T-helper 17 cell (primary cell): Measurements from ENCODE around the gene PRXL2B. TPM values are rescaled to one million over a fixed set of nuclear protein-coding genes. Genes with fewer than 3 reads are reported as not detected.

ENCODE experiments used
- ATAC-seq: fragments of 150-1000 bp; cut with Tn5 transposase; 2 replicates; pipeline ENCODE4 v1.10.0; 2021; ENCODE audit warnings: mild to moderate bottlenecking, moderate library complexity
- DNase-seq, 3 donors: peaks; one replicate each; pipeline versions ENCODE4 v3.0.0 to v3.0.0-alpha.2; 2020 to 2021
- H3K9me3 ChIP-seq: one replicate; pipeline ENCODE4 v1.7.0; 2013; ENCODE audit warnings: low read length, mild to moderate bottlenecking; ENCODE audit not compliant: control insufficient read depth, poor library complexity, severe bottlenecking
- H3K27ac Mint-ChIP-seq: one replicate; pipeline ENCODE4 v1.8.0; 2022; ENCODE audit warnings: mild to moderate bottlenecking, moderate library complexity, mixed read lengths
- H3K27me3 Mint-ChIP-seq: one replicate; pipeline ENCODE4 v1.8.0; 2022; ENCODE audit warnings: mixed read lengths
- H3K36me3 Mint-ChIP-seq: one replicate; pipeline ENCODE4 v1.8.0; 2022; ENCODE audit warnings: low read depth, mixed read lengths
- H3K4me1 Mint-ChIP-seq: one replicate; pipeline ENCODE4 v1.8.0; 2022; ENCODE audit warnings: mild to moderate bottlenecking, mixed read lengths
- H3K4me3 Mint-ChIP-seq: one replicate; pipeline ENCODE4 v1.8.0; 2022; ENCODE audit warnings: mild to moderate bottlenecking, moderate library complexity, mixed read lengths
- total RNA-seq, 4 donors: library from RNA in 2 of 4; stranded (reverse) in 2 of 4; gene quantifications; one replicate each; pipeline ENCODE4 v1.2.3 and lab custom pipeline; 2022 to 2026

The PRXL2B gene
- total RNA-seq, 2 donors from 2014 or later = 17.6 to 18.5 TPM

DNA sequence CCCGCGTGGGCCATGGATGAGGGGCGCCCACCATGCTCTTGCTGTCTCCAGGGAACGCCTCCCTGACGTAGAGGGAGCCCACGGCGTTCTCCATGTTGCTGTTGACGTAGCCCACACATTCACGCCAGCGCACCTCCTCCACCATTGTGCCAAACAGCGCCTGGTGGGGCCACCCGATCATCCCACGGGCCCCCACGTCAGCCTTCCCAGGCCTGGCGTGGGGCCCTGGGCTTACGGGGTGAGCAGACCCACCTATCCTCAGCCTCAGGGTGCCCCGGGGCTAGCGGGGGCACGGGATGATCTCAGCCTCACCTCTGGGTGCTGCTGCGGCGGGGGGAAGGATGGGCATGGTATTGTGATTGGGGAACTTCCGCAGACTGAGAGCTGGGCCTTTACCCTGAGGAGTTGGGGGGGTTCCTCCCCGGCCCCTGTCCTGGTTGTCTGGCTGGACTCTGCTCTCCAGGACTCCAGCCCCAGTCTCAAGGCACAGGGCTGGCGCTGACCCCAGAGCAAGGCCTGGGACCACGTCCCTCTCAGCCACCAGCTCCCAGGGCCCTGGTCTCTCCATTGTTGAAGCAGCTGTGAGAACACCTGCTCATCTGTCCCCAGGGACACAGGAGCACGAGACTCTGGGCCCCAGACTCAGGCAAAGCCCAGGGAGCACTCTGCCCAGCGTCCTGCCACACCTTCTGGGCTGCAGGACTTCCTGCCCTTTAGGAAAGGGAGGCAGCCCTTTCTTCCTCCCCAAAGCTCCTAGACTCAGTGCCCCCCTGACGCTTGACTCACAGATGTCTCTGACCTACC is 10.2 kb downstream of the PRXL2B start:
- H3K4me3 Mint-ChIP-seq = no peak overlapping the region
- peaks cover 5% of the 10 kb centered on the region for H3K4me1 Mint-ChIP-seq
- no peaks in the 10 kb centered on the region for H3K36me3 Mint-ChIP-seq
- DNase-seq = no peak
- no peak overlapping the region for H3K27ac Mint-ChIP-seq
- no peak for ATAC-seq
- H3K9me3 ChIP-seq = no peaks in the 10 kb centered on the region
- peaks cover 6% of the 10 kb centered on the region for H3K27me3 Mint-ChIP-seq

DNA sequence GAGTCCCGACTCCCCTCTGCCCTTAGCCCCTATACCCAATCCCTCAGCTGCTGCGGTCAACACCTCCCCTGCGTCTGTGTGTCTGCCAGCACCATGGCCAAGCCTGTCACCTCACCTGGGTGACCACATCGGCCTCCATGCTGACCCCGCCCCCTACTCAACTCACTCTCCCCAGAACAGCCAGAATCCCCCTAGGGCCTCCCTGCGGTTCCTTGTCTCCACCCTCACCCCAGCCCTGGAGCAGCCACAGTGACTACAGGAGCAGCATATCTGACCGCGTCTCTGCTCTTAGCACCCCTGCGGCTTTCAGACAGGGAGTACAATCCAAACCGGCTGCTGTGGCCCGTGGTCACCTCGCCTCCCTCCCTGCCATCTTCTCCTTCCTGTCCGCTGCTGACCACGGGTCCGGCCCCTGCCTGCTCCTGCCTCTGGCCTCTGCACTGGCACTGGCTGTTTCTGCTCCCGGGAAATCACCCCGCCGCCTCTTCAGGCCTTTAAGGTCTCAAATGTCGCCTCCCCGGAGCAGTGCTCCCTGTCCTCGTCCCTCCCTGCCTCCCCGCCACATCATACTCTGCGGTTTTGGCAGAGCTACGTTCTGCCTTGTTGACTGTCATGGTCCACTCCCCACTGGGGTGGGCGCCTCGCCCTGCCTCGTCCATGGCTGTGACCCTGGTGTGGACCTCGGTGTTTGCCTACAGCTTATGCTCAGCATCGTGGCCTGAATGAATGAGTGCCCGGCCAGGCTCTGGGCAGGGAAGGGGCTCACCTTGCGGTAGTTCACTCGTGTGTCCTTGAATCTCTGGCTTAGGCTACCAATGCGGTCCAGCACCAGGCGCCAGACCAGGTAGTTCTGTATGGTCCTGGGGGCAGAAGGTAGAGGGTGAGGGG is 11.1 kb downstream of the PRXL2B start:
- H3K4me1 Mint-ChIP-seq = peaks cover 4% of the 10 kb centered on the region
- H3K27me3 Mint-ChIP-seq = peaks cover 16% of the 10 kb centered on the region
- no peak for ATAC-seq
- H3K9me3 ChIP-seq = no peaks in the 10 kb centered on the region
- DNase-seq = no peak
- no peak overlapping the region for H3K4me3 Mint-ChIP-seq
- H3K36me3 Mint-ChIP-seq = no peaks in the 10 kb centered on the region
- H3K27ac Mint-ChIP-seq = no peak overlapping the region

DNA sequence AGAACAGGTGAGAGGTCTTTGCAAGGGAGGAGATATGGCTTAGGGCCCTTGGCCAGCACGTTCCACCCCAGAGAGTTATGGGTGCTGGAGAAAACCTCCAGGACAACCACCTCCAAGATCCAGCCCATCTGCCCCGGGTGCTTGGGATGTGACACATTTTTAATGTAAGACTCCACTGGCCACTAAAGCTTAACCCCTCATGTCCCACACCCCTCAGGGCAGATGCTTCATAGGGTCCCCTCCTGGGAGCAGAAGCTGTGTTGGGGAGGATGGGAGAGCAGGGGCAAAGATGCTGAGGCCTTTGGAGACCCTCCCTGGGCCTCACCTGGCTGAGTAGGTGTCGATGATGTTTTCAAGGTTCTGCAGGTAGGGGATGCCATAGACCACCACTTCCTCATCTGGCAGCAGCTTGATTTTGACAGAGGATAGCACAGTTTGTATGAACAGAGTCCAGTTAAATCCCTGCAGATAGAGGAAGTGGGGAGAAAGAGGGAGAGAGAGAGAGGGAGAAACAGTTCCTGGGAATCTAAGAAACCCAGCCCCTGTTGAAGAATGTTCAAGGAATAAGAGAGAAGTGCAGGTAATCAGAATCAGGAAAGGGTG is 11.9 kb downstream of the PRXL2B start:
- Mint-ChIP-seq H3K36me3 (no peaks in the 10 kb centered on the region), H3K27ac (no peak overlapping the region), H3K4me1 (peaks cover 3% of the 10 kb centered on the region), H3K27me3 (peaks cover 19% of the 10 kb centered on the region), H3K4me3 (no peak overlapping the region)
- ATAC-seq = no peak
- DNase-seq = no peak
- no peaks in the 10 kb centered on the region for H3K9me3 ChIP-seq

DNA sequence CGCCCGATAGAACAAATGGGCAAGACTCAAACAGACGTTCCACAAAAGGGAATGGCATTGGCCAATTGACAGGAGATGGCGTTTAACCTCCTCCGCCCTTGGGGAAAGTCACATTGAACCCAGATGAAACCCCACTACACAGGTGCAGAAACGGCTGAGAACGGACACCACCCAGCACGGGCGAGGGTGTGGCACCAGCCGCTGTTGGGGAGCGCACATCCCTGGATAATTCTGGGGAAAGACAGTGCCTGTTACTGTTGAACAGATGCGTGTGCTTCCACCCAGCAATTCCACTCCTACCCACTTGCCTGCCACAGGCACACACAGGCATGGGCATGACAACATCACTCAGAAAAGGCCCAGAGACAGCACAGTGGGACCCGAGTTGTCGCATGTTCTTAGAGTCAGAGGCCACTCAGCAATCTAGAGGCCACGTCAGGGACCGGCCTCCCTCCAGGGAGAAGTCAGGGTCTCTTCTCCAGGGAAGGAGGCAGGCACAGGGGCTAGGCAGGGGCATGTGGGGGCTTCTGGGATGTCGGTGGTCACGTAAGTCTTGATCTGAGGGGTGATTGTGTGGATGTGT is 15.2 kb downstream of the PRXL2B start:
- H3K9me3 ChIP-seq = no peaks in the 10 kb centered on the region
- DNase-seq = no peak
- Mint-ChIP-seq H3K27me3 (peaks cover 19% of the 10 kb centered on the region), H3K4me1 (peaks cover 3% of the 10 kb centered on the region), H3K36me3 (no peaks in the 10 kb centered on the region), H3K4me3 (no peak overlapping the region), H3K27ac (no peak overlapping the region)
- ATAC-seq = no peak

DNA sequence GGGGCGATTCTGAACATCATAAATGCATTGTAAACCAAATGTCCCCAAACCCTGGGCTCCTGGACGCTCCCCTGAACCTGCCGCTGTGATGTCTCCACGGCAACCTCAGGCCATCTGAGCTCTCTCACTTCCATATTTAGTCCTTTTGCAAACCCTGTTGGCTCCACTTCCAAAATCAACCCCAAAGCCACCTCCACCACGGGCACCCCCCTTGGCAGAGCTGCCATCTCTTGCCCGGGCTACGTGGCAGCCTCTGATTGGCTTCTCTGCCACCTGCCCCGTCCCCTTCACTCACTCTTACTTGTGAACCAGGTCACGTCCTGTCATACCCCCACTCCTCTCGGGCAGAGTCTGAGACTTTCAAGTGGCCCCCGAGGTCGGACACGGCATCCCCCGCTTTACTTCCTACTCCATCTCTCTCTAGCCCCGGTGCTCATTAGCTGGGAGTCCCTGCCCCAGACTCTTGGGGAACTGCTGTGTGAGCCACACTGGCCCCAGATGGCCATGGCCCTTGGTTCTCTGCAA is 15.8 kb downstream of the PRXL2B start:
- no peak for DNase-seq
- Mint-ChIP-seq H3K27ac (no peak overlapping the region), H3K4me1 (peaks cover 3% of the 10 kb centered on the region), H3K4me3 (no peak overlapping the region), H3K36me3 (no peaks in the 10 kb centered on the region), H3K27me3 (peaks cover 19% of the 10 kb centered on the region)
- ATAC-seq = no peak
- no peaks in the 10 kb centered on the region for H3K9me3 ChIP-seq

DNA sequence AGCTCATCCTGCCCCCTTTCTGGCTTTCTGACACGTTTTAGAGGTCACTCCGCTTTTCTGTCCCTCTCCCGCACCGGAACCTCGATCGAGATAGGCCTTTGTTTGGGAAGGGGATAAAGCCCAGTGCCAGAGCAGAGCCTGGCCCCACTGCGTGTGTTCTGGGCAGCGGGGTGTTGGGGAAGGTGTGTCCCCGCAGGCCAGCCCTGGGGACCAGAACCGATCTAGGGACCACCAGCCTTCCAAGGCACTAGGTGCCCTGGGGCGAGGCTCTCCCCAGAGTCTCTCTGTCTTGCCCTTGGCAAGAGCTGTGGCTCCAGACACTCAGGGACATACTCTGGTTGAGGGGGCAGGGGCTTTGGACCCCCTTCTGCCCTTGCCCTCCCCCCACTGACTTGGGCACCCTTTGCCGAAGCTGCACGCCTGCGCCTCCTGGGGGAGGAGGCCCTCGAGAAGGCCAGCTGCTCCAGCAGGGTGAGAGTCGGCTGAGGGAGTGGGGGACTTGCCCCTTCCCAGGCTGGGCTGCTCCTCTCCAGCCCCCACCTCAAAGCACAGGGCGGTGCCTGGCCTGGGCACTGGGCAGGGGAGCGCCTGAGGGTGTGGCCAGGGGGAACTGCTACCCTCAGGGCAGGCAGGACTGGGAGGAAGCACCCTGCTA is 16.4 kb downstream of the PRXL2B start:
- no peak overlapping the region for H3K4me3 Mint-ChIP-seq
- no peaks in the 10 kb centered on the region for H3K9me3 ChIP-seq
- no peak for ATAC-seq
- no peak for DNase-seq
- H3K27ac Mint-ChIP-seq = no peak overlapping the region
- no peaks in the 10 kb centered on the region for H3K36me3 Mint-ChIP-seq
- H3K27me3 Mint-ChIP-seq = peaks cover 19% of the 10 kb centered on the region
- H3K4me1 Mint-ChIP-seq = peaks cover 3% of the 10 kb centered on the region

DNA sequence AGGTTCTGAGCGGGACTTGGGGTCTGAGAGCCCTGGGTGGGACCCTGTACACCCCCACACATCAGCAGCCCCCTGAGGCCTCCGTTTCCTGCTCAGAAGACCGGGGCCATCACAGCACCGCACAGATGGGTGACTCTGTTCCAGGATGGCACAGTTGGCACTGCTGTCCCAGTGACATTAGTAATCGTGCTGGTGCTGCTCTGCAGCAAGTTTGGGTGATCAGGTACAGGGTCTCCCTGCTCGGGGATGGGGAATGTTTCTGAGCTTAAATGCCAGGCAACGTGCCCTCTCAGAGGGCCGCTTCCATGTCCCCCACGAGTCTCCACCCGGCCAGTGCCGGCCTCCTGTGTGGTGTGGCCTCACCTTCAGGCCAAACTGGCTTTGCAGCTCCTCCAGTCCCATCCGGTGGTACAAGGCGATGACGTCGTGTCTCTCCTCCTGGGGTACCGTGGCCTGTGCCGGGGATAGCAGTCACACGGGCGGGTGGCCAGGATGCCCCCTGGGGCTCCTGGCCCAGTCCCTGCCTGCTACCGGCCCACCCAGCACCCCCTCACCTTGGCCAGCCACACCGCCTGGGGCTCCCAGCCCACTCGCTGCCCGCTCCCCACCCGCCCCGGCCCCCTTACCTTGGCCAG is 17.1 kb downstream of the PRXL2B start:
- DNase-seq (no peak), ATAC-seq (no peak)
- H3K9me3 ChIP-seq = no peaks in the 10 kb centered on the region
- Mint-ChIP-seq H3K4me3 (no peak overlapping the region), H3K27me3 (peaks cover 19% of the 10 kb centered on the region), H3K27ac (no peak overlapping the region), H3K4me1 (peaks cover 3% of the 10 kb centered on the region), H3K36me3 (no peaks in the 10 kb centered on the region)

DNA sequence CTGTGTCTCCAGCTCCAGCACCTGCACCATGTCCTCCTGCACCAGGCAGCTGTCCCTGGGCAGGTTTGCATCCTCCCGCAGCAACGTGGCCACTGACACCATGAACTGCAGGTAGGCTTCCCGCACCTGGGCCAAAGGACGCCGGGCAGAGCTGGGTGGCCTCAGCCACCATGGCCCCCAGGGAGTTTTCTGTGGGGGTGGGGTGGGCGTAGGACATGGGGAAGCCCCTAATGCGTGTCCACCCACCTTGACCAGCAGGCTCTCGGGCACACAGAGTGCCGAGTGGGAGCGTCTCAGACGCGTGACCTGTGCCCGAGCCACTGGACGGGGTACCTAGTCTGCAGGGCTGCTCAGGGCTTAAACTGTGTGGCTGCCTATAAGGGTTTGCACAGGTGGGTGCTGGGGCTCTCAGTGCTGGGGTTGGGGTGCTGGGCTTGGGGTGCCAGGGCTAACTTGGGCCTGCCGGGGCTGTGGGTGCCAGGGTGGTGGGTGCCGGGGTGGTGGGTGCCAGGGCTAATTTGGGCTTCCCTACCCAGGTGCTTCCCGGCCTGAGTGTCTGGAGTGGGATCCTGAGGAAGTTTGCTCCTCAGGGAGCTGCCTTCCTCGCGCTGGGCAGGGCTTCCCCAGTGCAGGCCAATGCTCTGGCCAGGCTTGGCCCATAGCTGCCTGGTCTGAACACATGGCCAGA is 17.7 kb downstream of the PRXL2B start:
- no peak overlapping the region for H3K4me3 Mint-ChIP-seq
- no peak overlapping the region for H3K27ac Mint-ChIP-seq
- peaks cover 19% of the 10 kb centered on the region for H3K27me3 Mint-ChIP-seq
- DNase-seq = no peak
- no peaks in the 10 kb centered on the region for H3K9me3 ChIP-seq
- no peak for ATAC-seq
- H3K4me1 Mint-ChIP-seq = peaks cover 3% of the 10 kb centered on the region
- no peaks in the 10 kb centered on the region for H3K36me3 Mint-ChIP-seq

DNA sequence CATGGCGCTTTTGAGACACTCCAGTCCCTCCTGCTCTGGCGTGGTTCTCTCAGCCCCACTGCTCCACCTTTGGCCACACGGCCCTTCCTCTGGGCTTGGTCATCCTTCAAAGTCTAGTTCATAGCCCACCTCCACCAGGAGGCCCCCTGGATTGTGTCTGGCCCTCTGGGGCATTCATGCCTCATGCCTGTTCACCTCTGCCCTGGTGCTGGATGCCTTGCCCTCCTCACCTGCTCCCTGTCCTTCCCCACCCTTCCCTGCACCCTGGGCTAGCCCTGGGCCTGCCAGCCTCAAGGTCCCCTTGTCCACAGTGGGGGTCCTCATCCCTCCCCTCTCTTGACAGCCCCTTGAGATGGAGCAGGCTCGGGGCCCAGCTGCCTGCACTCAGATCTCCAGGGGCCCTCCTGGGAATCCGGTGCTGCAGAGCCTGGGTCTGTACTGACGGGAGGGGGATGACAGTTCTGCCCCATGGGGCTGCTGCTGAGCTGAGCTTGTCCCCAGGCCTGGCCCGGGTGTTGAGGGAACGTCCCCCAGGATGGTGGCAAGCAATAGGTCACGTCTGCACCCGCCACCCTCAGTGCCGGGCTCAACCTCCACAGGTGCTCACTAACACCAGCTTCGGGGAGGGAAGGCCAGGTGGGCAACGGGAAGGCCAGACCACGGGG is 18.4 kb downstream of the PRXL2B start:
- H3K9me3 ChIP-seq = no peaks in the 10 kb centered on the region
- H3K27ac Mint-ChIP-seq = no peak overlapping the region
- H3K27me3 Mint-ChIP-seq = peaks cover 19% of the 10 kb centered on the region
- no peak overlapping the region for H3K4me3 Mint-ChIP-seq
- ATAC-seq = no peak
- no peaks in the 10 kb centered on the region for H3K36me3 Mint-ChIP-seq
- no peak for DNase-seq
- peaks cover 3% of the 10 kb centered on the region for H3K4me1 Mint-ChIP-seq

DNA sequence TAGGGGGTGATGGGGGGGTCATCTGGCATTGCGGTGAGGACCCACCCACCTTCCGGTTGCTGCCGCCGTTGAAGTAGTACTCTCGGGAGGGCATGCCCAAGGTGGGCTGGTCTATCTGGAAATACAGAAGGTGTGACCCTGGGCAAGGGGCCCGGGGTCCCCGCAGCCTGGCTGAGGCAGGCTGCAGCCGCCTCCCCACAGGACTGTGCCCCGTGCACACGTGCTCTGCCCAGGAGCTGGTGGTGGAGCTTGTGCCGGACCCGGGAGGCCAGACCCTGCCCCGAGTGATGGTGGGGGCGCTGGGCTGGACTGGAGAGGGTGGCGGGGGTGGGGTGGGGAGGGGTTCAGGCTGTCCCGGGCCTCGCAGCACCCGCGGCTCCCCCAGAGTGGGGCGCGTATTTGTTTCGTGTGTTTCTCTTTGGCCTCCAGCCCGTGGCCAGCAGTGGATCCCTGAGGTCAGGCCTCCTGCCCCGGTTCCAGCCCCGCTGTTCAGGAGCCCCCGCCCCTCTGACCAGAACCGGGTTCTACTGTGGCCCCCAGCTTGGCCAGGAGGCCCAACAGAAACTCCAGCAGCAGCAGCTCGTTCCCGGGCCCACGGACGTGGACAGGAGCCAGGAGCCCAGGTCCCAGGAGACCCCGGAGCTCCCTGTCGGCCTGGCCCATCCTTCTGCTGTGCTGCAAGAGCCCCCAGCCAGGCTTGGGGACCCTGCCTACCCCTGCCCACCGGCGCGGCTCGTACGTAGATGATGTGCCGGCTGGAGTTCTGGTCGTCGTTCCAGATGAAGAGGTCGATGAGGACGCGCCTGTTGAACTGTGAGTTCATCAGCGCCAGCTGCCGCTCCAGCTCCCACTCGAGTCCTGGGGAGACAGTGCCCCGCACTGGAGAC is 19.2 kb downstream of the PRXL2B start:
- H3K27me3 Mint-ChIP-seq = peaks cover 19% of the 10 kb centered on the region
- H3K36me3 Mint-ChIP-seq = no peaks in the 10 kb centered on the region
- DNase-seq (no peak), ATAC-seq (no peak)
- H3K27ac Mint-ChIP-seq = no peak overlapping the region
- no peaks in the 10 kb centered on the region for H3K9me3 ChIP-seq
- H3K4me1 Mint-ChIP-seq = peaks cover 3% of the 10 kb centered on the region
- no peak overlapping the region for H3K4me3 Mint-ChIP-seq

DNA sequence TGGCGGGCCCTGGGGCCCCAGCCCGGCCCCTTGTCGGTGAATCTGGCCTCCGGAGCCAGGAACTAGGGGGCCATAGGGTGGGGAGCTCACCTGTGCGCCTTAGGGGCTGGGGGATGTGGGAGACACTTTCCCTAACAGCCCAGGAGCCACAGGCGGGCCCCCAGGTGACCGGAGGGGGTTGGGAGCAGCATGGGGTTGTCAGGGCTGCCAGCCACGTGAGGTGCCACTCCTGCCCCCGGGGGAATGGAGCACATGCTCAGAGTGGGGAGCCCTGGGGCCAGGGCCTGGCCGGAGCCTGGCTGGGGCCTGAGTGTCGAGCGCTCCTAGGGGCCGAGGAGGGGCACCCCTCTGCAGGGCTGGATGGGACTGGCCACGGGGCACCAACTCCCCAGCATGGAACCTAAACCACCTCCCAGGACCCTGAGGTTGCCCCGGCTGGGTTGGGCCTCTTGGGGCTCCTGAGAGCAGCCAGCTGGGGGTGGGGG is 19.9 kb downstream of the PRXL2B start:
- no peaks in the 10 kb centered on the region for H3K9me3 ChIP-seq
- DNase-seq = no peak
- Mint-ChIP-seq H3K4me3 (no peak overlapping the region), H3K36me3 (no peaks in the 10 kb centered on the region), H3K27ac (no peak overlapping the region), H3K27me3 (peaks cover 16% of the 10 kb centered on the region), H3K4me1 (peaks cover 3% of the 10 kb centered on the region)
- no peak for ATAC-seq
